ENCODE results near the gene LITAFD. TPM values are rescaled to one million over a fixed set of nuclear protein-coding genes. Genes with fewer than 3 reads are reported as not detected.
"Not testable (repeated sequence)": the region's sequence is repeated elsewhere in the genome, so short reads cannot be mapped to it uniquely, and the experiment has no call there.

Gene LITAFD
- total and polyA plus RNA-seq, 2 experiments from 2014 or later: not detected

GRCh38 chr16:8868416-8869211, 13.5 kb upstream of the LITAFD start, which contains the start of gene CARHSP1:
CARHSP1 (minus strand) TSS chr16:8869006; CDS start chr16:8859328, 9,678 bp downstream.
- peak within 1 kb of the TSS; percentile 97 for H3K4me3 ChIP-seq
- peak within 1 kb of the TSS; percentile 100 for H3K4me2 ChIP-seq (ENCODE audit: unreplicated experiment)
- H4K20me1 ChIP-seq (ENCODE audit: insufficient read depth): no peaks in the 10 kb centered on the region; the same call in 1 of the 2 replicates
- H3F3A ChIP-seq (ENCODE audit: insufficient read depth): peaks cover 25% of the 10 kb centered on the region
- H3K27ac ChIP-seq: peak within 1 kb of the TSS; percentile 84
- no peaks in the 10 kb centered on the region for H3K9me2 ChIP-seq (ENCODE audit: insufficient read depth)
- H3K4me1 ChIP-seq (ENCODE audit: insufficient read depth): peaks cover 23% of the 10 kb centered on the region
- no peaks in the 10 kb centered on the region for H3K36me3 ChIP-seq (ENCODE audit: low read depth)
- no peaks in the 10 kb centered on the region for H3K27me3 ChIP-seq (replicated peaks; ENCODE audit: insufficient read depth)
- WGBS, 2 experiments (ENCODE audit: low coverage in 1 of 2, low lambda C conversion rate in 2 of 2, missing lambda C conversion rate in 2 of 2): 2% methylated on average over 48 to 63 of the region's 83 CpGs
- H3K79me2 ChIP-seq (ENCODE audit: insufficient read depth): peaks cover 46% of the 10 kb centered on the region
- H2AFZ ChIP-seq: peak within 1 kb of the TSS; percentile 69
- in situ Hi-C loops (cut with MboI): no loop called here
- TF ChIP-seq EZH2 (IDR thresholded peaks at IDR 0.05; ENCODE audit: insufficient read depth, poor library complexity, severe bottlenecking) (no peak), EZH2phosphoT487 (IDR thresholded peaks at IDR 0.05; ENCODE audit: insufficient read depth, low read depth) (no peak)
- peak within 1 kb of the TSS; percentile 89 for H3K9ac ChIP-seq
- peak; percentile 93 for DNase-seq
- no peaks in the 10 kb centered on the region for H3K9me3 ChIP-seq (ENCODE audit: low read depth)

- Histone ChIP-seq H4K20me1 (ENCODE audit: insufficient read depth) (no peaks in the 10 kb centered on the region; the same call in 1 of the 2 replicates), H3K4me3 (peak overlapping the region; percentile 64)
- WGBS, 2 experiments (ENCODE audit: low coverage in 1 of 2, low lambda C conversion rate in 2 of 2, missing lambda C conversion rate in 2 of 2): 40 to 43% methylated on average over 32 to 37 of the region's 37 CpGs
Measured at GRCh38 chr16:8869212-8869987, 12.8 kb upstream of the LITAFD start.

DNA sequence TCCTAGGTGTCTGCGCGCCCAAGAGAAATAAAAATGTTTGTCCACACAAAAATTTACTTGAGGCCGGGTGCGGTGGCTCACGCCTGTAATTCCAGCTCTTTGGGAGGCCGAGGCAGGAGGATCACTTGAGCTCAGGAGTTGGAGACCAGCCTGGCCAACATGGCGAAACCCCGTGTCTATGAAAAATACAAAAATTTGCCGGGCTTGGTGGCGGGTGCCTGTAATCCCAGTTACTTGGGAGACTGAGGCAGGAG, 12.2 kb upstream of the LITAFD start:
- H3K36me3 ChIP-seq (ENCODE audit: low read depth); H3K27me3 ChIP-seq (replicated peaks; ENCODE audit: insufficient read depth); in situ Hi-C loops (cut with MboI); H3K4me3 ChIP-seq; H3K4me2 ChIP-seq (ENCODE audit: unreplicated experiment); H3K9ac ChIP-seq; H3K9me2 ChIP-seq (ENCODE audit: insufficient read depth); H3K9me3 ChIP-seq (ENCODE audit: low read depth); H3K27ac ChIP-seq; H4K20me1 ChIP-seq (ENCODE audit: insufficient read depth); DNase-seq; H2AFZ ChIP-seq: not testable (repeated sequence)
- 92 to 93% methylated on average over 9 to 10 of the region's 10 CpGs for WGBS, 2 experiments (ENCODE audit: low coverage in 1 of 2, low lambda C conversion rate in 2 of 2, missing lambda C conversion rate in 2 of 2)
- H3K4me1 ChIP-seq (ENCODE audit: insufficient read depth): peaks cover 15% of the 10 kb centered on the region
- H3F3A ChIP-seq (ENCODE audit: insufficient read depth): peaks cover 25% of the 10 kb centered on the region
- peaks cover 33% of the 10 kb centered on the region for H3K79me2 ChIP-seq (ENCODE audit: insufficient read depth)

More at GRCh38 chr16:8869212-8869987, 12.8 kb upstream of the LITAFD start:
- Histone ChIP-seq H3K27ac (no peak overlapping the region), H3K9me3 (ENCODE audit: low read depth) (no peaks in the 10 kb centered on the region), H3K4me1 (ENCODE audit: insufficient read depth) (peaks cover 20% of the 10 kb centered on the region), H3K9ac (peak overlapping the region; percentile 48; the same call in 1 of the 2 replicates), H3K9me2 (ENCODE audit: insufficient read depth) (no peaks in the 10 kb centered on the region), H3F3A (ENCODE audit: insufficient read depth) (peaks cover 25% of the 10 kb centered on the region), H2AFZ (peak overlapping the region; percentile 62), H3K4me2 (ENCODE audit: unreplicated experiment) (peak overlapping the region; percentile 76), H3K36me3 (ENCODE audit: low read depth) (no peaks in the 10 kb centered on the region), H3K79me2 (ENCODE audit: insufficient read depth) (peaks cover 38% of the 10 kb centered on the region), H3K27me3 (replicated peaks; ENCODE audit: insufficient read depth) (no peaks in the 10 kb centered on the region)
- in situ Hi-C loops (cut with MboI): no loop called here
- TF ChIP-seq EZH2phosphoT487 (IDR thresholded peaks at IDR 0.05; ENCODE audit: insufficient read depth, low read depth): no peak
- DNase-seq: no peak

DNA sequence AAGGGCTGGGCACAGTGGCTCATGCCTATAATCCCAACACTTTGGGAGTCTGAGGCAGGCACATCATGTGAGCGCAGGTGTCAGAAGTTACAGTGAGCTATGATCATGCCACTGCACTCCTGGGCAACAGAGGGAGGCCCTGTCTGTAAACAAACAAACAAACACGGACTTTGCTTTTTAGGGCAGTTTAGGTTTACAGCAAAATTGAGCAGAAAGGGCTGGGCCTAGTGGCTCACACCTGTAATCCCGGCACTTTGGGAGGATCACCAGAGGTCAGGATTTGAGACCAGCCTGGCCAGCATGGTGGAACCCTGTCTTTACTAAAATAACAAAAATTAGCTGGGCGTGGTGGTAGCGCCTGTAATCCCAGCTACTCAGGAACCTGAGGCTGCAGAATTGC, 10.1 kb upstream of the LITAFD start:
- 97 to 99% methylated on average over 5 of the region's 5 CpGs for WGBS, 2 experiments (ENCODE audit: low coverage in 1 of 2, low lambda C conversion rate in 2 of 2, missing lambda C conversion rate in 2 of 2)
- Histone ChIP-seq H3K4me3 (no peak overlapping the region), H3K4me1 (ENCODE audit: insufficient read depth) (peaks cover 7% of the 10 kb centered on the region), H3K79me2 (ENCODE audit: insufficient read depth) (peaks cover 11% of the 10 kb centered on the region), H3K9ac (no peak overlapping the region), H3K9me3 (ENCODE audit: low read depth) (no peaks in the 10 kb centered on the region), H3F3A (ENCODE audit: insufficient read depth) (peaks cover 25% of the 10 kb centered on the region), H3K36me3 (ENCODE audit: low read depth) (no peaks in the 10 kb centered on the region), H3K9me2 (ENCODE audit: insufficient read depth) (no peaks in the 10 kb centered on the region), H3K27me3 (replicated peaks; ENCODE audit: insufficient read depth) (no peaks in the 10 kb centered on the region), H3K27ac (no peak overlapping the region), H3K4me2 (ENCODE audit: unreplicated experiment) (no peak overlapping the region), H2AFZ (no peak overlapping the region), H4K20me1 (ENCODE audit: insufficient read depth) (no peaks in the 10 kb centered on the region)
- TF ChIP-seq EZH2phosphoT487 (IDR thresholded peaks at IDR 0.05; ENCODE audit: insufficient read depth, low read depth): no peak
- no peak for TF ChIP-seq EZH2 (IDR thresholded peaks at IDR 0.05; ENCODE audit: insufficient read depth, poor library complexity, severe bottlenecking)
- DNase-seq: no peak
- in situ Hi-C loops (cut with MboI): no loop called here

Data from GM23248 (cell line).